Stomach smooth muscle (tissue), 2 donors: ENCODE data around the gene PDLIM4.

ENCODE experiments used
- H3K27ac ChIP-seq: one replicate; pipeline ENCODE4 v1.7.0; 2013; ENCODE audit warnings: mild to moderate bottlenecking, low read length, inconsistent platforms
- H3K27me3 ChIP-seq, 2 donors: one replicate each; pipeline ENCODE4 v1.7.0; 2013; ENCODE audit warnings: low read length in 2 of 2; ENCODE audit not compliant: insufficient read depth in 2 of 2, control insufficient read depth in 1 of 2
- H3K36me3 ChIP-seq, 2 donors: one replicate each; pipeline ENCODE4 v1.7.0; 2013; ENCODE audit warnings: low read length in 2 of 2; ENCODE audit not compliant: control insufficient read depth in 2 of 2, insufficient read depth in 2 of 2
- H3K4me1 ChIP-seq: one replicate; pipeline ENCODE4 v1.7.0; 2013; ENCODE audit warnings: low read length; ENCODE audit not compliant: control insufficient read depth, insufficient read depth
- H3K4me3 ChIP-seq, 2 donors: one replicate each; pipeline ENCODE4 v1.7.0; 2013; ENCODE audit warnings: low read length in 2 of 2
- H3K9ac ChIP-seq, 2 donors: one replicate each; pipeline ENCODE4 v1.7.0; 2013; ENCODE audit warnings: low read length in 2 of 2, mild to moderate bottlenecking in 1 of 2
- H3K9me3 ChIP-seq, 2 donors: one replicate each; pipeline ENCODE4 v1.7.0; 2013; ENCODE audit warnings: low read length in 2 of 2; ENCODE audit not compliant: control insufficient read depth in 2 of 2
- donor health status: healthy.
- donor health status: Pancreatic carcinoma.

Gene PDLIM4

DNA sequence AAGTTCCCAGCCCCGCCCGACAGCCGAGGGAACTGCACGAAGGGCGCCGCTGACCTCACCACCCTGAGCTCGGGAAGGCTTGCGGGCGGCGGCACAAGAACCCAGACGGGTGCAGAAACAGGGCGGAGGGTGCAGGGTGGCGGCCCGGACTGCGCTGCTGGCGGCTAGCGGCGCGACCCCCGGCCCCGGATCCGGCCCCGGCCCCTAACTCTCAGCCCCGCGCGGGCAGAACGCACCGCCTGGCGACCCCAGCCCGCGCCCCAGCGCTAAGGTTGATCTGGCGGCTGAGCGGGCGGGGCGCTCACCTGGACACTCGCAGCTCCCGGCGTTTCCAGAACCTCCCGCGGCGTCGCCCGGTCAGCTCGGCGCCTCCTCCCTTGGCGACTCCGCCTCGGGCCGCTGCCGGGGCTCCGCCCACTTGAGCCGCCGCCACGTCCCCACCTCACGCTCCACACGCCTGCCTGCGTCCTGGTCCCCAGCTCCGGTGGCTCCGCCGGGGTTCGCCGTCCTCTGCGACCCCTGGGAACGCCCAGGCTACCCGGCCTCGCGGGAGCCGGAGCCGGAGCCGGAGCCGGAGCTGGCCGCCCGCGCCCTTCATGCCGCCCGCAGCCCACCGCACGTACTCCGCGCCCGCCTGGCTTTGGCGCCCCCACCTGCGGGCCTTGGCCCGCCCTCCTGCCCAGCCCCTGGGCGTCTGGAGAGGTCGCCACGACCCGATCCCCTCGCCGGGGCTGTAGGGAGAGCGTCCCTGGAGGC lies 29.8 kb upstream of the PDLIM4 start, which contains the start of gene P4HA2:
Gene P4HA2, minus strand, starts transcription at position 369 of the 756 bp plus-strand sequence. CDS start 9,227 bp downstream, outside the sequence.
- H3K4me1 ChIP-seq: peaks cover 49% of the 10 kb centered on the region
- peak within 1 kb of the TSS; percentile 78 for H3K27ac ChIP-seq
- H3K27me3 ChIP-seq: no peaks in the 10 kb centered on the region
- H3K4me3 ChIP-seq: peak within 1 kb of the TSS; percentile 74 to 78
- peak within 1 kb of the TSS; percentile 52 to 76 for H3K9ac ChIP-seq
- no peaks in the 10 kb centered on the region for H3K9me3 ChIP-seq
- H3K36me3 ChIP-seq: no peaks in the 10 kb centered on the region

GRCh38 chr5:132228241-132229035 lies 29.1 kb upstream of the PDLIM4 start:
- H3K27me3 ChIP-seq: no peaks in the 10 kb centered on the region
- peak overlapping the region; percentile 74 to 78 for H3K4me3 ChIP-seq
- H3K27ac ChIP-seq: no peak overlapping the region
- H3K9ac ChIP-seq: peak overlapping the region; percentile 52 to 76
- peaks cover 43% of the 10 kb centered on the region for H3K4me1 ChIP-seq
- H3K36me3 ChIP-seq: no peaks in the 10 kb centered on the region
- no peaks in the 10 kb centered on the region for H3K9me3 ChIP-seq

GRCh38 chr5:132229236-132229635 lies 28.3 kb upstream of the PDLIM4 start:
- Histone ChIP-seq H3K9me3 (no peaks in the 10 kb centered on the region), H3K36me3 (no peaks in the 10 kb centered on the region), H3K27ac (no peak overlapping the region), H3K27me3 (no peaks in the 10 kb centered on the region), H3K4me3 (no peak overlapping the region), H3K4me1 (peaks cover 35% of the 10 kb centered on the region), H3K9ac (no peak overlapping the region)

GRCh38 chr5:132230871-132231270 lies 26.6 kb upstream of the PDLIM4 start:
- Histone ChIP-seq H3K36me3 (no peaks in the 10 kb centered on the region), H3K27ac (no peak overlapping the region), H3K9ac (no peak overlapping the region)

DNA sequence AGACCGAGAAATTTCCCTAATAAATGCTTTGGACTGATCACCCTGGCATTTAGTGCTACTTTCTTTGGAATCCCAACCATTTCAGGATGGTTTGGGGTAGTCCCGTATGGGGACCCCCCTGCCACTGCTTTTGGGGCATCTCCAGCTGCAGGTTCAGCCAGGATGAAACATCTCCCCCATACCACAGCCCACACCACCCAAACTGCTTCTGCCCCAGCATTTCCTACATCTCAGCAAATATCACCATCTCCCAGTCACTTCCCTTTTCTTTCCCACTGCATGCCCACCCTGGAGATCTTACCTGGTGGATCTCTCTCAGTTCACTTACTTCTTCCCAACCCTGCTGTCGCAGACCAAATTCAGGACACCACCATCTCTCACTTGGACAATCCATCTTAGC lies 25.0 kb upstream of the PDLIM4 start:
- Histone ChIP-seq H3K9me3 (no peaks in the 10 kb centered on the region), H3K9ac (no peak overlapping the region), H3K4me3 (no peak overlapping the region), H3K36me3 (no peaks in the 10 kb centered on the region), H3K4me1 (peaks cover 4% of the 10 kb centered on the region), H3K27ac (no peak overlapping the region), H3K27me3 (no peaks in the 10 kb centered on the region)

More at GRCh38 chr5:132230871-132231270, 26.6 kb upstream of the PDLIM4 start:
- peaks cover 18% of the 10 kb centered on the region for H3K4me1 ChIP-seq
- H3K9me3 ChIP-seq: no peaks in the 10 kb centered on the region
- no peaks in the 10 kb centered on the region for H3K27me3 ChIP-seq
- no peak overlapping the region for H3K4me3 ChIP-seq

DNA sequence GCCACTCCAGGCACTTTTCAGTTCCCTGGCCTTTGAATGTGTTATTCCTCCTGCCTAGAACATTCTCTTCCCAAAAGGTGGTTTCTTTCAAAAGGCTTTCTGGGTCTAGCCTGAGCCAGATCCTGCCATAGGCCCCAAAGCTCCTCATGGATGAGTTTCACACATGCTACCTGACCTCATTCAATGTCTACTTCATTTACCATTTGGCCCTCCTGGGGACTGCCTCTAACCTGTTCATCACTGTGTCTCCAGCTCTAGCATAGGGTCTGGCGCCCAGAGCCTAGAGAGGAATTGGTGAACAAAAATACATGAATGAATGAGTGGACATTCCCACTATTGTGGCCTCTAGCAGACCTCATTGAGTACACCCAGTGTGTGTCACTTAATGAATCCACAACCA lies 24.4 kb upstream of the PDLIM4 start:
- Histone ChIP-seq H3K4me3 (no peak overlapping the region), H3K4me1 (peaks cover 3% of the 10 kb centered on the region), H3K36me3 (no peaks in the 10 kb centered on the region), H3K27ac (no peak overlapping the region), H3K27me3 (no peaks in the 10 kb centered on the region), H3K9me3 (no peaks in the 10 kb centered on the region), H3K9ac (no peak overlapping the region)

- Histone ChIP-seq H3K9me3 (no peaks in the 10 kb centered on the region), H3K27me3 (no peaks in the 10 kb centered on the region), H3K4me3 (no peak overlapping the region), H3K9ac (no peak overlapping the region), H3K27ac (no peak overlapping the region), H3K4me1 (peaks cover 2% of the 10 kb centered on the region), H3K36me3 (no peaks in the 10 kb centered on the region)
Measured at GRCh38 chr5:132233811-132234683, 23.4 kb upstream of the PDLIM4 start.

DNA sequence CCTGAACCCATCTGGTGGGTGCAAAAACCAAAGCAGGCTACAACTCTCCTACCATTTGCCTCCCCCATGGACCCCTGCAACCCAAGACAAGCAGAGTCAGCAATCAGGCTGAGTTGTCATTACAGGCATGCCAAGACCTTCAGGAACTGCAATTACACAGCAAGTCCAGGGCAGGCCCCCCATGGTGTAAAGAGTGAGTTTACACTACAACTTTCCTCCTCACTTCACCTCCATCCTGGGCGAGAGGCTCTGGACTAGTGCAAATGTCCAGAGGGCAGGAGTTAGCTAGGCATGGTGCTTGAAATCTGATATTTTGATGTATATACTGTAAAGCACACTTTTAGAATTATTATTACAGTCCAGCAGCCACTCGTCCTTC lies 22.8 kb upstream of the PDLIM4 start:
- Histone ChIP-seq H3K4me1 (peaks cover 2% of the 10 kb centered on the region), H3K9ac (no peak overlapping the region), H3K36me3 (no peaks in the 10 kb centered on the region), H3K27me3 (no peaks in the 10 kb centered on the region), H3K27ac (no peak overlapping the region), H3K4me3 (no peak overlapping the region), H3K9me3 (no peaks in the 10 kb centered on the region)

- Histone ChIP-seq H3K27me3 (no peaks in the 10 kb centered on the region), H3K36me3 (no peaks in the 10 kb centered on the region), H3K9ac (no peak overlapping the region), H3K27ac (no peak overlapping the region), H3K4me1 (peaks cover 2% of the 10 kb centered on the region), H3K9me3 (no peaks in the 10 kb centered on the region), H3K4me3 (no peak overlapping the region)
Measured at GRCh38 chr5:132235340-132235739, 22.2 kb upstream of the PDLIM4 start.

DNA sequence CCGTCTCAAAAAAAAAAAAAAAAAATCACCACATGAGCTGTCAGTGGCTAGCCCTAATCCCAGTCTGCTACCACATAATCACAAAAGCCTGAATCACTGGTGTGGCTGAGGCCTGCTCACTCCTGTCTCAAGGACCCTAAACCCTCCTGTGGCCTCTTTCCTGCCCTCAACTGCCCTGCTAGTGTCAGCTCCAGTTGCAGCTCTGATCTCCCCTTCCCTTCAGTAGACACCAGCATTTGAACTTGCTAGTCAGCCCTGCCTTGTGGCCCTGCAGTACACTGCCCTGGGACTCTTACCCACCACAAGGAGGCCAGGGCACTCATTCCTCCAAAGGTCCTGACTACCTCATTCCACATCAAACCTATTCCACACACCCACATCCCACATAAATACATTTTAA lies 20.4 kb upstream of the PDLIM4 start:
- H3K27ac ChIP-seq: no peak overlapping the region
- H3K9ac ChIP-seq: no peak overlapping the region
- H3K4me1 ChIP-seq: peaks cover 2% of the 10 kb centered on the region
- H3K36me3 ChIP-seq: no peaks in the 10 kb centered on the region
- no peaks in the 10 kb centered on the region for H3K9me3 ChIP-seq
- H3K4me3 ChIP-seq: no peak overlapping the region
- H3K27me3 ChIP-seq: no peaks in the 10 kb centered on the region
